IMR-90 (cell line): ENCODE measurements around the gene SASH1. TPM values are rescaled to one million over a fixed set of nuclear protein-coding genes. Genes with fewer than 3 reads are reported as not detected.

ENCODE experiments used
- ATAC-seq: fragments of 200-7000 bp; cut with Tn5 transposase; 2 replicates; pipeline ENCODE4 v1.9.1; 2020; ENCODE audit warnings: low read depth, mild to moderate bottlenecking, moderate library complexity
- BruUV-seq: library from RNA; stranded (reverse); fragments of 400-500 nt; replicated peaks from 2 replicates; lab custom pipeline; 2021; lab: Mats Ljungman, UMichigan
- CTCF ChIA-PET: fragments of 300-600 bp; formaldehyde crosslinking; extraction: SDS; loops from one replicate; lab custom pipeline; 2021; ENCODE audit warnings: antibody characterized with exemption; lab: Yijun Ruan, JAX
- POLR2A ChIA-PET: fragments of 300-600 bp; sonication (Branson Sonifier 250); formaldehyde crosslinking; loops from one replicate; lab custom pipeline; 2022; ENCODE audit warnings: antibody characterized with exemption; ENCODE audit not compliant: unreplicated experiment; lab: Charles Lee
- DNase-seq: peaks from one replicate; pipeline ENCODE4 v3.0.0; 2013
- H2AFZ ChIP-seq: replicated peaks from 2 replicates; pipeline ENCODE3; 2013; ENCODE audit warnings: low read length, mild to moderate bottlenecking; ENCODE audit not compliant: poor library complexity
- H2AK5ac ChIP-seq: 2 replicates; pipeline ENCODE4 v1.6.1; 2013; ENCODE audit warnings: low read depth, low read length, inconsistent platforms
- H2AK9ac ChIP-seq: replicated peaks from 2 replicates; pipeline ENCODE3; 2013; ENCODE audit warnings: mild to moderate bottlenecking, low read depth, low read length, moderate library complexity; ENCODE audit not compliant: poor library complexity
- H2BK120ac ChIP-seq: 2 replicates; pipeline ENCODE4 v1.6.1; 2013; ENCODE audit warnings: low read depth, low read length, inconsistent platforms
- H2BK15ac ChIP-seq: 3 replicates; pipeline ENCODE4 v1.6.1; 2013; ENCODE audit warnings: low read depth, low read length, inconsistent platforms
- H2BK20ac ChIP-seq: 2 replicates; pipeline ENCODE4 v1.6.1; 2013; ENCODE audit warnings: low read depth, mild to moderate bottlenecking, inconsistent platforms, low read length, moderate library complexity
- H2BK5ac ChIP-seq: 2 replicates; pipeline ENCODE4 v1.6.1; 2013; ENCODE audit warnings: mild to moderate bottlenecking, low read depth, low read length, inconsistent platforms; ENCODE audit not compliant: poor library complexity, severe bottlenecking
- H3K14ac ChIP-seq: replicated peaks from 2 replicates; pipeline ENCODE4 v1.6.1; 2013; ENCODE audit warnings: low read depth, low read length, inconsistent platforms
- H3K18ac ChIP-seq: 2 replicates; pipeline ENCODE4 v1.6.1; 2013; ENCODE audit warnings: low read depth, low read length, control low read depth
- H3K23ac ChIP-seq: 2 replicates; pipeline ENCODE4 v1.6.1; 2013; ENCODE audit warnings: low read depth, low read length, inconsistent platforms
- H3K27ac ChIP-seq: 2 replicates; pipeline ENCODE4 v1.5.1; 2013; ENCODE audit warnings: mild to moderate bottlenecking, control low read depth, low read length; ENCODE audit not compliant: insufficient read depth
- H3K27me3 ChIP-seq: 2 replicates; pipeline ENCODE4 v1.6.1; 2013; ENCODE audit warnings: low read length; ENCODE audit not compliant: control insufficient read depth, insufficient read depth
- H3K36me3 ChIP-seq: 2 replicates; pipeline ENCODE4 v1.6.1; 2013; ENCODE audit warnings: low read length, mixed read lengths; ENCODE audit not compliant: control insufficient read depth, insufficient read depth
- H3K4ac ChIP-seq: 2 replicates; pipeline ENCODE4 v1.6.1; 2013; ENCODE audit warnings: low read depth, low read length, inconsistent platforms
- H3K4me1 ChIP-seq: 2 replicates; pipeline ENCODE4 v1.6.1; 2013; ENCODE audit warnings: low read length, mixed read lengths; ENCODE audit not compliant: control insufficient read depth, insufficient read depth
- H3K4me2 ChIP-seq: 2 replicates; pipeline ENCODE4 v1.6.1; 2013; ENCODE audit warnings: low read depth, mild to moderate bottlenecking, control low read depth, low read length, moderate library complexity
- H3K4me3 ChIP-seq: 2 replicates; pipeline ENCODE4 v1.5.1; 2013; ENCODE audit warnings: low read depth, mild to moderate bottlenecking, control low read depth, low read length, moderate library complexity; ENCODE audit not compliant: insufficient read depth
- H3K56ac ChIP-seq: 2 replicates; pipeline ENCODE4 v1.6.1; 2013; ENCODE audit warnings: low read length, inconsistent platforms; ENCODE audit not compliant: insufficient read depth; ENCODE audit errors: extremely low read depth
- H3K79me1 ChIP-seq, 2 experiments: 2 replicates each; pipeline ENCODE4 v1.6.1; 2013; ENCODE audit warnings: low read length in 2 of 2, inconsistent platforms in 1 of 2, low read depth in 1 of 2
- H3K9ac ChIP-seq: 2 replicates; pipeline ENCODE4 v1.6.1; 2013; ENCODE audit warnings: low read depth, low read length, control low read depth
- H3K9me1 ChIP-seq: 2 replicates; pipeline ENCODE4 v1.6.1; 2013; ENCODE audit warnings: low read length, inconsistent platforms; ENCODE audit not compliant: insufficient read depth
- H3K9me3 ChIP-seq: 2 replicates; pipeline ENCODE4 v1.6.1; 2013; ENCODE audit warnings: low read length; ENCODE audit not compliant: control insufficient read depth, insufficient read depth
- H4K20me1 ChIP-seq: 2 replicates; pipeline ENCODE4 v1.6.1; 2013; ENCODE audit warnings: low read length, inconsistent platforms; ENCODE audit not compliant: insufficient read depth
- H4K5ac ChIP-seq: 2 replicates; pipeline ENCODE4 v1.6.1; 2013; ENCODE audit warnings: mild to moderate bottlenecking, low read depth, low read length, control low read depth
- H4K8ac ChIP-seq, 2 experiments: 2 replicates each; pipeline ENCODE4 v1.6.1; 2013; ENCODE audit warnings: low read depth in 2 of 2, low read length in 2 of 2, control low read depth in 1 of 2, inconsistent platforms in 1 of 2
- H4K91ac ChIP-seq: 2 replicates; pipeline ENCODE4 v1.6.1; 2013; ENCODE audit warnings: low read depth, low read length, inconsistent platforms; ENCODE audit not compliant: insufficient read depth
- BHLHE40 ChIP-seq: fragments of 150-350 bp; IDR thresholded peaks from 2 replicates; pipeline ENCODE4 v1.6.1; 2016; ENCODE audit warnings: mild to moderate bottlenecking, low read depth, low read length
- CHD1 ChIP-seq: IDR thresholded peaks from 2 replicates; pipeline ENCODE4 v1.6.1; 2012; ENCODE audit warnings: low read depth, low read length, improper control_type of control experiment
- CTCF ChIP-seq: conservative IDR thresholded peaks from 2 replicates; pipeline ENCODE4 v1.5.1; 2012; ENCODE audit warnings: mild to moderate bottlenecking, low read depth, low read length, improper control_type of control experiment
- FOS ChIP-seq: fragments of 150-350 bp; IDR thresholded peaks from 2 replicates; pipeline ENCODE4 v1.6.1; 2016; ENCODE audit warnings: low read depth, low read length
- MAZ ChIP-seq: IDR thresholded peaks from 2 replicates; pipeline ENCODE4 v1.6.1; 2012; ENCODE audit warnings: low read depth, mild to moderate bottlenecking, low read length, improper control_type of control experiment, moderate library complexity, borderline replicate concordance
- MXI1 ChIP-seq: IDR thresholded peaks from 2 replicates; pipeline ENCODE4 v1.6.1; 2012; ENCODE audit warnings: low read depth, mild to moderate bottlenecking, low read length, moderate library complexity, borderline replicate concordance
- NFE2L2 ChIP-seq: fragments of 150-350 bp; IDR thresholded peaks from 2 replicates; pipeline ENCODE4 v1.6.1; 2016; ENCODE audit warnings: low read depth, mild to moderate bottlenecking, low read length
- RAD21 ChIP-seq: IDR thresholded peaks from 2 replicates; pipeline ENCODE4 v1.6.1; 2012; ENCODE audit warnings: low read length, improper control_type of control experiment
- RCOR1 ChIP-seq: IDR thresholded peaks from 2 replicates; pipeline ENCODE4 v1.6.1; 2012; ENCODE audit warnings: mild to moderate bottlenecking, low read length, improper control_type of control experiment; ENCODE audit not compliant: insufficient replicate concordance
- RFX5 ChIP-seq: IDR thresholded peaks from 2 replicates; pipeline ENCODE4 v1.8.0; 2012; ENCODE audit warnings: low read depth, mild to moderate bottlenecking, low read length, moderate library complexity
- SMC3 ChIP-seq: fragments of 150-350 bp; IDR thresholded peaks from 2 replicates; pipeline ENCODE4 v1.6.1; 2016; ENCODE audit warnings: low read depth, mild to moderate bottlenecking, antibody characterized with exemption, low read length, moderate library complexity
- WGBS, 2 experiments: methylation state at CpG; one replicate each; pipeline versions ENCODE4 v1.1.5 to v1.1.7; 2013; ENCODE audit warnings: missing lambda C conversion rate in 2 of 2; ENCODE audit not compliant: insufficient read length in 1 of 2; ENCODE audit errors: extremely low coverage in 2 of 2; 5-methylcytosine and 5-hydroxymethylcytosine counted together
- dilution Hi-C: fragments of 300-500 bp; cut with HindIII; formaldehyde crosslinking; loops from one replicate; pipeline ENCODE4 v1.14.3; 2018; ENCODE audit warnings: low sequenced_read_pairs; ENCODE audit not compliant: unreplicated experiment
- in situ Hi-C: fragments of 300-500 bp; cut with MboI; formaldehyde crosslinking; loops from 3 replicates; pipeline ENCODE4 v1.14.3; 2019; ENCODE audit warnings: low sequenced_read_pairs, inconsistent platforms, mixed read lengths
- intact Hi-C: fragments of 100-400 bp; cut with micrococcal nuclease; formaldehyde crosslinking; loops from 2 replicates; pipeline ENCODE4 v1.10.0; 2022
- polyA plus RNA-seq, 3 experiments: library from polyadenylated mRNA; depleted of rRNA; stranded (reverse); fragments of >200 nt; gene quantifications; 2 replicates each; pipeline ENCODE4 v1.2.3, GENCODE V29; 2012; ENCODE audit warnings: low replicate concordance in 1 of 3
- total RNA-seq: library from RNA; depleted of rRNA; stranded (reverse); fragments of >200 nt; gene quantifications from 2 replicates; pipeline ENCODE4 v1.2.3, GENCODE V29; 2012
- TF ChIP-seq, protein P1 (sequence below): fragments of 150-350 bp; IDR thresholded peaks from 2 replicates; pipeline ENCODE4 v1.6.1; 2016; ENCODE audit warnings: low read depth, mild to moderate bottlenecking, low read length, moderate library complexity, borderline replicate concordance

SASH1 gene
- total and polyA plus RNA-seq, 2 of the 4 experiments (the other 2 are of a cell fraction): 11.6 to 16.5 TPM

DNA sequence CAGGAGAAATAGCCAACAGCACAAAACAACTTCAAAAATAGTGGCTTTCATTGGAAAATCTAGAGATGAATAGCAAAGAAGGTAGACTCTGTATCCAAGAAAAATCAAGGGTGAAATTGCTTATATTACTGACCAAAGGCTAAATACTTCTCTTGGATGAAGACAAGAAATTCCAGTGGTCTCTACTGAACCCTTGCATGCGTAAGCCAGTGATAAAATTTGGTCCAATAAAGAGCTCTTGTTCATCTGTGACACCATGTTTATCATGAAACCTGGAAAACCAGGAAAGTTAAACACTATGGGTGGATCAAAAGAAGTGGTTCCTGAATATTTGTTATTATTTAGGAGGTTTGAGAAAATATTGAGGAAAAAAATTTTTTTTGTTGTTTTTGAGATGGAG lies 25.6 kb upstream of the SASH1 start:
- in situ Hi-C loops: no loop called here
- no peak for DNase-seq

More for the DNA sequence above, 25.6 kb upstream of the SASH1 start:
- Histone ChIP-seq H3K4me3 (no peak overlapping the region), H4K20me1 (no peaks in the 10 kb centered on the region), H3K9me1 (no peaks in the 10 kb centered on the region), H3K27ac (no peak overlapping the region), H2BK5ac (no peak overlapping the region), H3K36me3 (no peaks in the 10 kb centered on the region), H3K9ac (no peak overlapping the region), H4K91ac (no peak overlapping the region), H2BK15ac (no peak overlapping the region), H3K27me3 (no peaks in the 10 kb centered on the region), H3K18ac (no peak overlapping the region), H2BK20ac (no peak overlapping the region), H3K4me2 (no peak overlapping the region), H4K5ac (no peak overlapping the region), H4K8ac (no peak overlapping the region), H2AK9ac (no peak overlapping the region), H3K56ac (no peak overlapping the region), H2AK5ac (no peak overlapping the region), H3K4ac (no peak overlapping the region), H3K4me1 (0 out of 2 replicates have a peak, but pooled peaks cover 5% of the 10 kb centered on the region), H3K23ac (no peak overlapping the region), H3K9me3 (no peaks in the 10 kb centered on the region), H2BK120ac (no peak overlapping the region), H3K79me1 (peaks cover 0 to 4% of the 10 kb centered on the region in 2 experiments; a peak in 1 of 4 replicates), H2AFZ (no peak overlapping the region), H3K14ac (no peak overlapping the region)
- POLR2A ChIA-PET: no interaction called here
- CTCF ChIA-PET: no interaction called here
- dilution Hi-C loops: no loop called here
- intact Hi-C loops: no loop called here
- WGBS, 2 experiments: 86% methylated on average over 1 of the region's 1 CpG; no CpG with 5 or more reads in 1 of the 2 experiments
- ATAC-seq: no peak
- no TSS peak for BruUV-seq
- TF ChIP-seq BHLHE40 (no peak), SMC3 (no peak), CHD1 (no peak), RFX5 (no peak), RAD21 (no peak), RCOR1 (no peak), NFE2L2 (no peak), FOS (no peak), MAZ (no peak), MXI1 (no peak), CTCF (no peak)
- TF ChIP-seq, protein P1, sequence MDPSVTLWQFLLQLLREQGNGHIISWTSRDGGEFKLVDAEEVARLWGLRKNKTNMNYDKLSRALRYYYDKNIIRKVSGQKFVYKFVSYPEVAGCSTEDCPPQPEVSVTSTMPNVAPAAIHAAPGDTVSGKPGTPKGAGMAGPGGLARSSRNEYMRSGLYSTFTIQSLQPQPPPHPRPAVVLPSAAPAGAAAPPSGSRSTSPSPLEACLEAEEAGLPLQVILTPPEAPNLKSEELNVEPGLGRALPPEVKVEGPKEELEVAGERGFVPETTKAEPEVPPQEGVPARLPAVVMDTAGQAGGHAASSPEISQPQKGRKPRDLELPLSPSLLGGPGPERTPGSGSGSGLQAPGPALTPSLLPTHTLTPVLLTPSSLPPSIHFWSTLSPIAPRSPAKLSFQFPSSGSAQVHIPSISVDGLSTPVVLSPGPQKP: no peak
